Duodenal mucosa (tissue), 2 donors: ENCODE results near the gene RBM20.

Experiments used
- H3K27ac ChIP-seq: one replicate; pipeline ENCODE4 v1.7.0; 2013; ENCODE audit warnings: low read depth, low read length
- H3K27me3 ChIP-seq, 2 donors: one replicate each; pipeline ENCODE4 v1.7.0; 2013; ENCODE audit warnings: low read length in 2 of 2, control low read depth in 1 of 2; ENCODE audit not compliant: insufficient read depth in 2 of 2, control insufficient read depth in 1 of 2
- H3K36me3 ChIP-seq, 2 donors: one replicate each; pipeline ENCODE4 v1.7.0; 2013; ENCODE audit warnings: low read length in 2 of 2, control low read depth in 1 of 2; ENCODE audit not compliant: insufficient read depth in 2 of 2, control insufficient read depth in 1 of 2
- H3K4me1 ChIP-seq, 2 donors: one replicate each; pipeline ENCODE4 v1.7.0; 2013; ENCODE audit warnings: low read length in 2 of 2, control low read depth in 1 of 2; ENCODE audit not compliant: insufficient read depth in 2 of 2, control insufficient read depth in 1 of 2
- H3K4me3 ChIP-seq, 2 donors: one replicate each; pipeline ENCODE4 v1.7.0; 2013; ENCODE audit warnings: low read length in 2 of 2, low read depth in 1 of 2
- H3K9ac ChIP-seq, 2 donors: one replicate each; pipeline ENCODE4 v1.7.0; 2013; ENCODE audit warnings: low read length in 2 of 2, low read depth in 1 of 2
- H3K9me3 ChIP-seq, 2 donors: one replicate each; pipeline ENCODE4 v1.7.0; 2013; ENCODE audit warnings: low read length in 2 of 2, control low read depth in 1 of 2; ENCODE audit not compliant: control insufficient read depth in 1 of 2

The RBM20 gene

GRCh38 chr10:110825508-110825907 is 181.4 kb downstream of the RBM20 start:
- Histone ChIP-seq H3K27ac (no peak overlapping the region), H3K9ac (no peak overlapping the region), H3K36me3 (no peaks in the 10 kb centered on the region), H3K9me3 (no peaks in the 10 kb centered on the region), H3K27me3 (no peaks in the 10 kb centered on the region), H3K4me3 (no peak overlapping the region), H3K4me1 (peaks cover 6 to 24% of the 10 kb centered on the region in 2 donors)

GRCh38 chr10:110827410-110827809 is 183.3 kb downstream of the RBM20 start:
- no peak overlapping the region for H3K4me3 ChIP-seq
- H3K27me3 ChIP-seq = no peaks in the 10 kb centered on the region
- H3K9me3 ChIP-seq = no peaks in the 10 kb centered on the region
- H3K9ac ChIP-seq = no peak overlapping the region
- no peaks in the 10 kb centered on the region for H3K36me3 ChIP-seq
- no peak overlapping the region for H3K27ac ChIP-seq
- peaks cover 6 to 18% of the 10 kb centered on the region in 2 donors for H3K4me1 ChIP-seq

- Histone ChIP-seq H3K4me1 (peaks cover 6 to 15% of the 10 kb centered on the region in 2 donors), H3K27me3 (no peaks in the 10 kb centered on the region), H3K9ac (no peak overlapping the region), H3K36me3 (no peaks in the 10 kb centered on the region), H3K27ac (no peak overlapping the region), H3K4me3 (no peak overlapping the region), H3K9me3 (no peaks in the 10 kb centered on the region)
Observed at GRCh38 chr10:110827875-110828274, 183.7 kb downstream of the RBM20 start.

- Histone ChIP-seq H3K9ac (no peak overlapping the region), H3K9me3 (no peaks in the 10 kb centered on the region), H3K36me3 (no peaks in the 10 kb centered on the region), H3K27ac (no peak overlapping the region), H3K4me3 (no peak overlapping the region), H3K4me1 (peaks cover 2 to 13% of the 10 kb centered on the region in 2 donors), H3K27me3 (no peaks in the 10 kb centered on the region)
Observed at GRCh38 chr10:110828525-110828924, 184.4 kb downstream of the RBM20 start.

- H3K36me3 ChIP-seq = no peaks in the 10 kb centered on the region
- H3K9ac ChIP-seq = no peak overlapping the region
- H3K4me1 ChIP-seq = peaks cover 14 to 16% of the 10 kb centered on the region in 2 donors
- H3K27ac ChIP-seq = no peak overlapping the region
- no peaks in the 10 kb centered on the region for H3K9me3 ChIP-seq
- no peak overlapping the region for H3K4me3 ChIP-seq
- H3K27me3 ChIP-seq = no peaks in the 10 kb centered on the region
Observed at GRCh38 chr10:110829721-110830410, 185.7 kb downstream of the RBM20 start.

- Histone ChIP-seq H3K27ac (peak overlapping the region; percentile 43), H3K9me3 (no peaks in the 10 kb centered on the region), H3K27me3 (no peaks in the 10 kb centered on the region), H3K36me3 (no peaks in the 10 kb centered on the region), H3K4me1 (peaks cover 36 to 38% of the 10 kb centered on the region in 2 donors), H3K4me3 (no peak overlapping the region), H3K9ac (peak overlapping the region in 1 of 2 donors; percentile 0)
Observed at GRCh38 chr10:110833234-110833940, 189.3 kb downstream of the RBM20 start.

- Histone ChIP-seq H3K9me3 (no peaks in the 10 kb centered on the region), H3K36me3 (no peaks in the 10 kb centered on the region), H3K9ac (peak overlapping the region; percentile 0 to 20), H3K27ac (peak overlapping the region; percentile 43), H3K4me1 (peaks cover 36 to 45% of the 10 kb centered on the region in 2 donors), H3K4me3 (no peak overlapping the region), H3K27me3 (no peaks in the 10 kb centered on the region)
Observed at GRCh38 chr10:110833941-110834628, 189.9 kb downstream of the RBM20 start.

- Histone ChIP-seq H3K9ac (peak overlapping the region in 1 of 2 donors; percentile 20), H3K27ac (peak overlapping the region; percentile 8), H3K36me3 (no peaks in the 10 kb centered on the region), H3K4me3 (no peak overlapping the region), H3K27me3 (no peaks in the 10 kb centered on the region), H3K4me1 (peaks cover 40 to 45% of the 10 kb centered on the region in 2 donors), H3K9me3 (no peaks in the 10 kb centered on the region)
Observed at GRCh38 chr10:110834629-110835301, 190.6 kb downstream of the RBM20 start.

GRCh38 chr10:110835841-110836240 is 191.7 kb downstream of the RBM20 start:
- Histone ChIP-seq H3K4me3 (no peak overlapping the region), H3K4me1 (peaks cover 45 to 49% of the 10 kb centered on the region in 2 donors), H3K9ac (no peak overlapping the region), H3K36me3 (no peaks in the 10 kb centered on the region), H3K9me3 (no peaks in the 10 kb centered on the region), H3K27ac (no peak overlapping the region), H3K27me3 (no peaks in the 10 kb centered on the region)
